SKM-1 (cell line): ENCODE data around the gene ERC2.
"Not testable (repeated sequence)": the region's sequence is repeated elsewhere in the genome, so short reads cannot be mapped to it uniquely, and the experiment has no call there.

Experiments used
- DNase-seq: peaks from one replicate; lab custom pipeline; 2025; ENCODE audit not compliant: unreplicated experiment; lab: John Stamatoyannopoulos, UW

Gene ERC2

DNA sequence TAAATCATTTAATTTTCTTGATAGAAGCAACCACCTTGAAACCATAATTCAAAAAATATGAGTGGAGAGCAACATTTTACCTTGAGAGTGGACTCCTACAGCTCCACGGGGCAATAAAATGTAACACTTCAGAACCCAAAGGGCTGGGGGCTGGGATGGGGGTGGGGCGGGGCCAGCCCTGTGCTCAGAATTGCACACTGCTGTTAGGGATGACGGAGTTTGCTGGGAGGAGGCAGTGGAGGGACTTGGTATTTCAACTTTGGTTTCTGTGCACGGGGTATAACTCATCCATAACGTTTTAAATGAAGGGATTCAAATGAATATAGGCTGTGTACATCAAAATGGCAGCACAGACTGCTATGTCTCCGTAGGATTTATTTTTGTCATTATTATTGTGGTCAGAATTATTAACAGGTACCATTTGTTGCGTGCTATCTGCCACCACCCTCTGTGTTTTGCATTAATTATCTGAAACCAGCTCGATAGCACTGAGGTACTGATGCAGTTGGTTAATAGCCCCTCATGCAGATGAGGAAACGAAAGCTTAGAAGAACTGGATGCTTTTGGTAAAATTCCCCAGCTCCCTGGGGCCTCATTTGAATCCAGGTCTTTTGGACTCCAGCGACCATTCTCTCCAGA, 951.8 kb downstream of the ERC2 start:
- DNase-seq = no peak

DNA sequence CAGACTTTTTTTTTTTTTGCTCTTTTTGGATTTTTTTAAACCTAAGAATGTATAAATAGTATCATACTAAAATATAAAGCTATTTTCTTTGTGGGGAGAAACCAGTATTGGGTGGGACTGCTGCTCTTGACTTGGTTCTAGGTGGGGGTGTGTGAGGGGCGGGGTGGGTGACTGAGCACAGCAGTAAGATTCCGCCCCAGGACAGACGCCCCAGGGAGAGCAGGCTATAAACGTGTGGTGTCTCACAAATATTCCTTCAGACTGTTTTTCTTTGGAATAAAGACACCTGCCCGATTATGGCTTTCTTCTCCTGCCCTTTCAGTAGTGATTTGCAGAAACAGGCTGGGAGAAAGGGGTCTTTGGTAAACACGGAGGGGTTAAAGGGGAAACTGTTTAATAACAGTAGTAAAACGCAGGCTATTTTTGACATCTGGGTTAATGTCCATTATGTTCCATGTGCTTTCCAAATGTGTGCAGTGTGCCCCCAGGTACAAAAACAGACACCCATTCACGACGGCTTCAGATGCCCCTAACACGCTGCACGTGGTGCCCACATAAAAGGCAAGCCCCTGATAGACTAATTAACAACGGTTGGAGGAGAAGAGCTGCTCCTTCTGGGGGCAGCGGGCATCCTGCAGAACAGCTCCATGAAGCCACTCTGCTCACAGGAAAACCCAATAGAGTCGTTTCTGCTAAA, 952.6 kb downstream of the ERC2 start:
- DNase-seq = no peak

GRCh38 chr3:55514962-55515361, 953.3 kb downstream of the ERC2 start:
- DNase-seq = no peak

DNA sequence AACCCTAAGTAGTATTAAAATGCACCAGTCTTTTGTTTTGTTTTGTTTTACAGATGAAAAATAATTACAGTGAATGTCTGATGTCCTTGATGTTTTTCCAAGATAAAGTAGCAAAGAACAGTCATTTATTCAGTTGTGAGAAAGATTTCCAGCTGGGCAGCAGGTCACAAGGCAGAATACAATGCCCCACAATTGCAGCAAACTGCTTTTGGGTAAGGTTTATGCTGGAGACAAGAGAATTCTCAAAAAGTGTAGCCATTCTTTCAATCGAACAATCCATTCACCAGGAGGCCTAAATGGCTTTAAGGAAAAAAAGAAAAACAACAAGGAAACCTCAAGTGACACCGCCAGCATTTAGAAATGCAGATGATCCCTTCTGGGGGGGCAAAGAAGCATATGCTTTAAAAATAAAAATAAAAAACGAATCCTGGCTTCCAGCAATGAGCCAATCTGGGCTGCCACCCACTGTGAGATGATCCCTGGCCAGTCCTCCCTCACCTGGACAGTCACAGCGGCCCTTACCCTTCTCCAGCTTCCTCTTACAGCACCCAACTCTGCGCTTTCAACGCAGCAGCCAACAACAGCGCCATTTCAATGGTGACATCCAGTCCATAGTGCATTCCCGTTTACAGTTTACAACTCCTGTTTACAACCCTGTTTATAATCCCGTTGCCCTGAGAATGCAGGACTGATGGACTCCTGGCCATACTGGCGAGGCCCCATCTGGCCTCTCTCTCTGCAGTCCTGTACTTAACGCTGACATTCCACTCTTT, 955.5 kb downstream of the ERC2 start:
- DNase-seq = no peak

DNA sequence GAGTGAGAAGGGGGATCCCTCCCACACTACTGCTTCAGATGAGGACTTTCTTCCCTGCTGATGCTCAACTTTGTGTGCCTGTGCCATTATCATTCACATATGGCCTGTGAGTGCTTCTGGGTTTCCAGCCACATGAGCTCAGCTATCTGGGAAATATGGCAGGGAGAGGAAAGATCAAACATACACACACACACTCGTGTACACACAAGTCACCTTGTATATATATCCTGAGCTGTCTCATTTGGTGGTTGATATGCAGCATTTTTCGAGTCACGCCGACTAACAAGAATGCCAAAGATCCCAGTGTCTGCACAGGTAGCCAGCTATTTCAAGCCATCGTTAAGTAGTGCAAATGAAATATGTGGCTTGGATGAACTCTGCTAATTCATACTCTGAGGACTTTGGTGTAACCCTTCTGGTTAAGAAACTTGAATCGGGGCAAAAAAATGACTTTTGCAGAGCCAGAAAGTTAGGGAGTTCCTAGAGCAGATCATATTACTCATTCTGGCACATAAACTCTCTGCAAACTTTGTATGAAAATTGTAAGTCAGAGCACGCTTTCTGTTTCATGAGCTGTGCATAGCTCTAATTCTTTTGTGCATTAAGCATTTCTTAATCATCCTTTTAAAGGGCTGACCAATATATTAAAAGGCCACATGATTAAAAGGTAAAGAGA, 956.2 kb downstream of the ERC2 start:
- no peak for DNase-seq

- DNase-seq = no peak
Observed at GRCh38 chr3:55508335-55508734, 959.9 kb downstream of the ERC2 start.

- no peak for DNase-seq
Observed at GRCh38 chr3:55507808-55508207, 960.5 kb downstream of the ERC2 start.

GRCh38 chr3:55505776-55506175, 962.5 kb downstream of the ERC2 start:
- no peak for DNase-seq

GRCh38 chr3:55505102-55505501, 963.2 kb downstream of the ERC2 start:
- DNase-seq = not testable (repeated sequence)

DNA sequence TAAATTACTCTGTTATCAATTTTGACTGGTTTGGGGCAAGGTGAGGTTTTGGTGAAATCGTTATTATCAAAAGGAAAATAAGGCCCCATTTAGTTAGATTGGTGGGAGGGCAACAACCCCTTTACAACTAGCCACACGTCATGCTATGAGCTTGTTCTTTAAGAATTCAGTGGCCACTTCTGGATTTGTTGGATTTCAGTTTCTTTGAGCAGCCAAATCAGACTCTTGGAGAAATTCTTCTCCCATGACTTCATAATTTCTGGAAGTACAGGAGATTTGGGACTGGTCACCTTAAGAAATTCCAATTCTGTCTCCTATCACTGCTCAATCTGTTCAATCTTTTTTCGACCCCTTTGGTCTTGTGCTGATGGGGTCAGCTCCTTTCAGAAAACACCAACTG, 966.4 kb downstream of the ERC2 start:
- DNase-seq = no peak

GRCh38 chr3:55500555-55501330, 967.5 kb downstream of the ERC2 start:
- no peak for DNase-seq

GRCh38 chr3:55498520-55498919, 969.7 kb downstream of the ERC2 start:
- no peak for DNase-seq

DNA sequence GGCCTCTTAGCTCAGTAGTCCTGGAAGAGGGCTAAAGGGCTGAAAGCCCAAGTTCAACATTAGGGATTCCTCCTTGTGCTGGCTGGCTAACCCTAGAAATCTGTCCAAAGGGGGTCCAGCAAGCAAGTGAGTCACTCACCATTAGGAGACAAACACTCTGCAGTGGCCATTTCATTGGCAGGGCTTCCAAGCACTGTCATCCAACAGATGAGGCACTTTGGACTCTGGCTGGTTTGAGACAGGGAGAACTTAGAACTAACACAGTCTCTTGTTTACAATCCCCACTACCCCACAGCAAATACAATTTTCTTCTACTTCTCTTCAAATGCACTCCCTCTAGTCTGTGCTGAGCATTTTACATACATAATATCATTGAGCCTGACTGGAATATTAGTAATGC, 971.0 kb downstream of the ERC2 start:
- no peak for DNase-seq

GRCh38 chr3:55494976-55495375, 973.3 kb downstream of the ERC2 start:
- DNase-seq = no peak

GRCh38 chr3:55492976-55493375, 975.3 kb downstream of the ERC2 start:
- no peak for DNase-seq

- no peak for DNase-seq
Observed at GRCh38 chr3:55491296-55491816, 976.9 kb downstream of the ERC2 start.

GRCh38 chr3:55490276-55490913, 977.9 kb downstream of the ERC2 start:
- DNase-seq = no peak

GRCh38 chr3:55489798-55490132, 978.5 kb downstream of the ERC2 start:
- no peak for DNase-seq

GRCh38 chr3:55488398-55489055, 979.7 kb downstream of the ERC2 start:
- DNase-seq = no peak
